A549 (cell line): ENCODE results near the gene POC1B. TPM values are rescaled to one million over a fixed set of nuclear protein-coding genes. Genes with fewer than 3 reads are reported as not detected.

ENCODE experiments used
- ATAC-seq, 2 experiments: fragments of 200-7000 bp in 1 of 2; fragments of >200 bp in 1 of 2; cut with Nextera tagmentation in 1 of 2; cut with Tn5 transposase in 1 of 2; 3 replicates each; pipeline versions ENCODE4 v1.8.0 to v1.9.1; 2018 to 2020; ENCODE audit warnings: mild to moderate bottlenecking in 1 of 2, moderate library complexity in 1 of 2
- CTCF ChIA-PET: fragments of 300-600 bp; sonication (Branson Sonifier 250); formaldehyde crosslinking; extraction: SDS; loops from one replicate; lab custom pipeline; 2021; ENCODE audit warnings: antibody characterized with exemption, inconsistent platforms; lab: Yijun Ruan, JAX
- POLR2A ChIA-PET: fragments of 350-600 bp; formaldehyde crosslinking; extraction: SDS; loops from one replicate; lab custom pipeline; 2021; ENCODE audit warnings: antibody characterized with exemption, inconsistent platforms; lab: Yijun Ruan, JAX
- DNase-seq, 2 experiments: peaks; one replicate each; pipeline versions ENCODE4 v3.0.0 to v3.0.0-alpha.2; 2011 to 2016; ENCODE audit warnings: low read depth in 1 of 2, low spot score in 1 of 2
- FAIRE-seq: peaks from 2 replicates; lab custom pipeline; 2011; peaks lifted over from hg19 to GRCh38; lab: Jason Lieb, UNC
- H3K27ac ChIP-seq, 2 experiments: fragments of >200 bp; sonication (Bioruptor Twin); formaldehyde crosslinking; 3 replicates each; pipeline ENCODE4 v1.5.1; 2016 to 2017
- H3K4me1 ChIP-seq: fragments of >200 bp; sonication (Bioruptor Twin); formaldehyde crosslinking; 3 replicates; pipeline ENCODE4 v1.6.1; 2016
- H3K4me2 ChIP-seq: fragments of >200 bp; sonication (Bioruptor Twin); formaldehyde crosslinking; 3 replicates; pipeline ENCODE4 v1.6.1; 2016
- H3K4me3 ChIP-seq: fragments of >200 bp; sonication (Bioruptor Twin); formaldehyde crosslinking; 3 replicates; pipeline ENCODE4 v1.5.1; 2016
- H3K9me3 ChIP-seq: fragments of >200 bp; sonication (Bioruptor Twin); formaldehyde crosslinking; 3 replicates; pipeline ENCODE4 v1.6.1; 2016
- BHLHE40 ChIP-seq: IDR thresholded peaks from 2 replicates; pipeline ENCODE4 v1.6.1; 2012; ENCODE audit warnings: low read depth, low read length, inconsistent platforms
- CBX8 ChIP-seq: fragments of 200-600 bp; sonication (generic); IDR thresholded peaks from 2 replicates; pipeline ENCODE4 v1.6.1; 2016
- EHMT2 ChIP-seq: fragments of 200-600 bp; sonication (generic); IDR thresholded peaks from 2 replicates; pipeline ENCODE4 v1.6.1; 2016; ENCODE audit warnings: antibody characterized with exemption, low read depth, mild to moderate bottlenecking, moderate library complexity
- EP300 ChIP-seq, 2 experiments: fragments of >200 bp; sonication (Bioruptor Twin); formaldehyde crosslinking; IDR thresholded peaks; 2 replicates in 1 of 2; 3 replicates in 1 of 2; pipeline ENCODE4 v1.6.1; 2016 to 2017
- FOSL2 ChIP-seq, 2 experiments: fragments of 450-650 bp in 1 of 2; fragments of >200 bp in 1 of 2; sonication (Bioruptor Twin) in 1 of 2; formaldehyde crosslinking; IDR thresholded peaks; 2 replicates each; pipeline versions ENCODE4 v1.5.0 to v1.6.1; 2016 to 2020; ENCODE audit warnings: mild to moderate bottlenecking in 1 of 2, moderate library complexity in 1 of 2
- GATA3 ChIP-seq: IDR thresholded peaks from 2 replicates; pipeline ENCODE4 v1.6.1; 2012; ENCODE audit warnings: borderline replicate concordance
- HOXB5 ChIP-seq: fragments of 250-450 bp; sonication (Bioruptor Pico); IDR thresholded peaks from 2 replicates; pipeline ENCODE4 v1.5.0; 2020; ENCODE audit warnings: mild to moderate bottlenecking, moderate library complexity
- KDM1A ChIP-seq: fragments of 200-600 bp; sonication (generic); IDR thresholded peaks from 2 replicates; pipeline ENCODE4 v1.6.1; 2016; ENCODE audit warnings: low read depth, mild to moderate bottlenecking
- KDM5A ChIP-seq: fragments of 200-600 bp; sonication (generic); IDR thresholded peaks from 2 replicates; pipeline ENCODE4 v1.6.1; 2016; ENCODE audit warnings: antibody characterized with exemption, mild to moderate bottlenecking
- MAFK ChIP-seq: fragments of 450-650 bp; IDR thresholded peaks from 2 replicates; pipeline ENCODE4 v1.6.1; 2014; ENCODE audit not compliant: partially characterized antibody
- POLR2A ChIP-seq: IDR thresholded peaks from 2 replicates; pipeline ENCODE4 v1.6.1; 2012; ENCODE audit warnings: mild to moderate bottlenecking, low read length
- RARB ChIP-seq: fragments of 250-450 bp; sonication (Bioruptor Pico); IDR thresholded peaks from 2 replicates; pipeline ENCODE4 v1.8.0; 2021; ENCODE audit warnings: mild to moderate bottlenecking, moderate library complexity
- RCOR1 ChIP-seq: fragments of 150-350 bp; IDR thresholded peaks from 2 replicates; pipeline ENCODE4 v1.6.1; 2014; ENCODE audit warnings: antibody characterized with exemption, low read length, low read depth
- RNF2 ChIP-seq: fragments of 200-600 bp; sonication (generic); IDR thresholded peaks from 2 replicates; pipeline ENCODE4 v1.6.1; 2016; ENCODE audit warnings: low read depth, mild to moderate bottlenecking, antibody characterized with exemption, moderate library complexity, borderline replicate concordance
- SMC3 ChIP-seq: fragments of >200 bp; sonication (Bioruptor Twin); formaldehyde crosslinking; IDR thresholded peaks from 3 replicates; pipeline ENCODE4 v1.6.1; 2018; ENCODE audit warnings: inconsistent platforms
- TFCP2L1 ChIP-seq: fragments of 250-450 bp; sonication (Bioruptor Pico); IDR thresholded peaks from 2 replicates; pipeline ENCODE4 v1.5.0; 2021; ENCODE audit warnings: mild to moderate bottlenecking
- TP53 ChIP-seq: fragments of 250-450 bp; sonication (Bioruptor Pico); IDR thresholded peaks from 2 replicates; pipeline ENCODE4 v1.5.0; 2021; ENCODE audit warnings: mild to moderate bottlenecking, moderate library complexity
- ZC3H11A ChIP-seq: fragments of 450-650 bp; IDR thresholded peaks from 2 replicates; pipeline ENCODE4 v1.6.1; 2014; ENCODE audit warnings: antibody characterized with exemption, mild to moderate bottlenecking
- WGBS: methylation state at CpG from one replicate; pipeline ENCODE4 v1.1.6; 2017; ENCODE audit errors: missing lambda C conversion rate; 5-methylcytosine and 5-hydroxymethylcytosine counted together
- polyA plus RNA-seq, 4 experiments: library from polyadenylated mRNA; depleted of rRNA in 3 of 4; stranded (reverse); fragments of >200 nt; fragmentation: RNase III in 1 of 4; extraction: RNeasy Plus Mini Kit Qiagen cat#74134 plus additional on column Dnase treatment in 1 of 4; gene quantifications; 2 replicates in 3 of 4; 3 replicates in 1 of 4; pipeline ENCODE4 v1.2.3, GENCODE V29; 2011 to 2017
- TF ChIP-seq, protein P1 (sequence below): IDR thresholded peaks from 2 replicates; pipeline ENCODE4 v1.6.1; 2012
- TF ChIP-seq, protein P2 (sequence below): fragments of 250-450 bp; sonication (Bioruptor Pico); IDR thresholded peaks from 2 replicates; pipeline ENCODE4 v1.5.0; 2020; ENCODE audit warnings: low read depth, mild to moderate bottlenecking, moderate library complexity
- TF ChIP-seq, protein P3 (sequence below): fragments of >200 bp; sonication (Bioruptor Twin); formaldehyde crosslinking; IDR thresholded peaks from 3 replicates; pipeline ENCODE4 v1.5.1; 2016
- TF ChIP-seq, protein P4 (sequence below): fragments of 200-600 bp; sonication (generic); IDR thresholded peaks from 2 replicates; pipeline ENCODE4 v1.6.1; 2016; ENCODE audit warnings: antibody characterized with exemption, mild to moderate bottlenecking, moderate library complexity
- TF ChIP-seq, protein P5 (sequence below): fragments of 150-350 bp; IDR thresholded peaks from 2 replicates; pipeline ENCODE4 v1.6.1; 2014; ENCODE audit warnings: low read depth, mild to moderate bottlenecking, low read length
- TF ChIP-seq, protein P6 (sequence below): fragments of 450-650 bp; IDR thresholded peaks from 2 replicates; pipeline ENCODE4 v1.6.1; 2014; ENCODE audit warnings: antibody characterized with exemption
- TF ChIP-seq, protein P7 (sequence below): fragments of 250-450 bp; sonication (Bioruptor Pico); IDR thresholded peaks from 2 replicates; pipeline ENCODE4 v1.5.0; 2021; ENCODE audit warnings: mild to moderate bottlenecking, moderate library complexity, borderline replicate concordance

Gene POC1B
- polyA plus RNA-seq, 2 of the 4 experiments (the other 2 are of a cell fraction): 10.8 to 38.6 TPM

DNA sequence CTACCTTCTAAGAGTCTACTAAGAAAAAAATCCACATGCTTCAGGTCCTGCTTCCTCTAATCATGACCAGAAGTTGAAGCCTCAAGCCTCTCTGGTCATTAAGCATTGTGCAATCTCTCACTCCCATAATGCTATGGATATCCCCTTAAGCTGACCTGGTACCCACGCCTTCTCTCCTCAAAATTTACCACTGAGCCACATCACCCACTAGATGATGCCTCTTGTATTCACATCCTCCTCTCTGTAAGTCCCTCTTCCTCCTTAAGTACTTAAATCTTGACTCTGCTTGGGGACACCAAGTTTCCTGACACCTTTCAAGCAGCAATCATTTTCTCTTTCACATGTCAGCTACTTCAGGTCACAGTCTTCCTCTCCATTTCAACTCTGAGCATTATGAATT, 11.1 kb downstream of the POC1B start:
- POLR2A ChIA-PET: no interaction called here
- ATAC-seq (no peak), DNase-seq (no peak), FAIRE-seq (no peak)
- Histone ChIP-seq H3K27ac (no peak overlapping the region), H3K4me2 (no peak overlapping the region), H3K4me1 (peaks cover 29% of the 10 kb centered on the region), H3K9me3 (no peaks in the 10 kb centered on the region), H3K4me3 (no peak overlapping the region)
- CTCF ChIA-PET: no interaction called here
- 100% methylated on average over 1 of the region's 1 CpG for WGBS
- no peak for TF ChIP-seq POLR2A
- TF ChIP-seq TP53 (CRISPR knock-in tag): no peak
- TF ChIP-seq MAFK: no peak
- no peak for TF ChIP-seq TFCP2L1 (CRISPR knock-in tag)
- TF ChIP-seq, protein P1, sequence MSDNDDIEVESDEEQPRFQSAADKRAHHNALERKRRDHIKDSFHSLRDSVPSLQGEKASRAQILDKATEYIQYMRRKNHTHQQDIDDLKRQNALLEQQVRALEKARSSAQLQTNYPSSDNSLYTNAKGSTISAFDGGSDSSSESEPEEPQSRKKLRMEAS: no peak
- no peak for TF ChIP-seq RCOR1
- no peak for TF ChIP-seq RNF2
- TF ChIP-seq, protein P2, sequence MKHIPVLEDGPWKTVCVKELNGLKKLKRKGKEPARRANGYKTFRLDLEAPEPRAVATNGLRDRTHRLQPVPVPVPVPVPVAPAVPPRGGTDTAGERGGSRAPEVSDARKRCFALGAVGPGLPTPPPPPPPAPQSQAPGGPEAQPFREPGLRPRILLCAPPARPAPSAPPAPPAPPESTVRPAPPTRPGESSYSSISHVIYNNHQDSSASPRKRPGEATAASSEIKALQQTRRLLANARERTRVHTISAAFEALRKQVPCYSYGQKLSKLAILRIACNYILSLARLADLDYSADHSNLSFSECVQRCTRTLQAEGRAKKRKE: no peak
- TF ChIP-seq RARB (CRISPR knock-in tag): no peak
- TF ChIP-seq, protein P3, sequence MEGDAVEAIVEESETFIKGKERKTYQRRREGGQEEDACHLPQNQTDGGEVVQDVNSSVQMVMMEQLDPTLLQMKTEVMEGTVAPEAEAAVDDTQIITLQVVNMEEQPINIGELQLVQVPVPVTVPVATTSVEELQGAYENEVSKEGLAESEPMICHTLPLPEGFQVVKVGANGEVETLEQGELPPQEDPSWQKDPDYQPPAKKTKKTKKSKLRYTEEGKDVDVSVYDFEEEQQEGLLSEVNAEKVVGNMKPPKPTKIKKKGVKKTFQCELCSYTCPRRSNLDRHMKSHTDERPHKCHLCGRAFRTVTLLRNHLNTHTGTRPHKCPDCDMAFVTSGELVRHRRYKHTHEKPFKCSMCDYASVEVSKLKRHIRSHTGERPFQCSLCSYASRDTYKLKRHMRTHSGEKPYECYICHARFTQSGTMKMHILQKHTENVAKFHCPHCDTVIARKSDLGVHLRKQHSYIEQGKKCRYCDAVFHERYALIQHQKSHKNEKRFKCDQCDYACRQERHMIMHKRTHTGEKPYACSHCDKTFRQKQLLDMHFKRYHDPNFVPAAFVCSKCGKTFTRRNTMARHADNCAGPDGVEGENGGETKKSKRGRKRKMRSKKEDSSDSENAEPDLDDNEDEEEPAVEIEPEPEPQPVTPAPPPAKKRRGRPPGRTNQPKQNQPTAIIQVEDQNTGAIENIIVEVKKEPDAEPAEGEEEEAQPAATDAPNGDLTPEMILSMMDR: no peak
- TF ChIP-seq FOSL2 (IDR thresholded peaks at IDR 0.05): no peak
- no peak for TF ChIP-seq FOSL2 (CRISPR knock-in tag; IDR thresholded peaks at IDR 0.05)

DNA sequence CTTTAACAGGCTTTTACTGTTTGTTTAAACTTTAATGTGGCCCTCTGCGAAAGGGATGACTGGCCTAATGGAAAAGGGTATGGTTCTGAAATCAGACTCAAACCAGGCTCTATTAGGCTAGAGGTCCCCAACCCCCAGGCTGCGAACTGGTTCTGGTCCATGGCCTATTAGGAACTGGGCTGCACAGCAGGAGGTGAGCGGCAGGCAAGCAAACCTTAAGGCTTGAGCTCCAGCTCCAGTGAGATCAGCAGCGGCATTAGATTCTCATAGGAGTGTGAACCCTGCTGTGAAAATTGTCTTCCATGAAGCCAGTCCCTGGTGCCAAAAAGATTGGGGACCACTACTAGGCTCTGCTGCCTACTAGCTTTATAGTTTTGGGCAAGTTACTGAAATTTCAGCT, 12.3 kb downstream of the POC1B start:
- H3K9me3 ChIP-seq: no peaks in the 10 kb centered on the region
- POLR2A ChIA-PET: no interaction called here
- peaks cover 25% of the 10 kb centered on the region for H3K4me1 ChIP-seq
- no peak for ATAC-seq
- WGBS: 86% methylated on average over 4 of the region's 4 CpGs
- CTCF ChIA-PET: interaction anchor here (0.9 to 1.8 kb wide), 3 partner anchors 11 to 494 kb away, joined by 3 to 6 read pairs (median 4); partner anchors contain the start of gene GALNT4
- no peak for FAIRE-seq
- H3K4me2 ChIP-seq: peak overlapping the region; percentile 21; the same call in 1 of the 3 replicates
- H3K27ac ChIP-seq: peak overlapping the region; percentile 20 to 25; a peak in 2 of 6 replicates
- no peak overlapping the region for H3K4me3 ChIP-seq
- no peak for TF ChIP-seq ZC3H11A
- no peak for TF ChIP-seq SMC3
- TF ChIP-seq BHLHE40: no peak
- no peak for TF ChIP-seq HOXB5 (CRISPR knock-in tag)
- TF ChIP-seq CBX8: no peak
- TF ChIP-seq, protein P4, sequence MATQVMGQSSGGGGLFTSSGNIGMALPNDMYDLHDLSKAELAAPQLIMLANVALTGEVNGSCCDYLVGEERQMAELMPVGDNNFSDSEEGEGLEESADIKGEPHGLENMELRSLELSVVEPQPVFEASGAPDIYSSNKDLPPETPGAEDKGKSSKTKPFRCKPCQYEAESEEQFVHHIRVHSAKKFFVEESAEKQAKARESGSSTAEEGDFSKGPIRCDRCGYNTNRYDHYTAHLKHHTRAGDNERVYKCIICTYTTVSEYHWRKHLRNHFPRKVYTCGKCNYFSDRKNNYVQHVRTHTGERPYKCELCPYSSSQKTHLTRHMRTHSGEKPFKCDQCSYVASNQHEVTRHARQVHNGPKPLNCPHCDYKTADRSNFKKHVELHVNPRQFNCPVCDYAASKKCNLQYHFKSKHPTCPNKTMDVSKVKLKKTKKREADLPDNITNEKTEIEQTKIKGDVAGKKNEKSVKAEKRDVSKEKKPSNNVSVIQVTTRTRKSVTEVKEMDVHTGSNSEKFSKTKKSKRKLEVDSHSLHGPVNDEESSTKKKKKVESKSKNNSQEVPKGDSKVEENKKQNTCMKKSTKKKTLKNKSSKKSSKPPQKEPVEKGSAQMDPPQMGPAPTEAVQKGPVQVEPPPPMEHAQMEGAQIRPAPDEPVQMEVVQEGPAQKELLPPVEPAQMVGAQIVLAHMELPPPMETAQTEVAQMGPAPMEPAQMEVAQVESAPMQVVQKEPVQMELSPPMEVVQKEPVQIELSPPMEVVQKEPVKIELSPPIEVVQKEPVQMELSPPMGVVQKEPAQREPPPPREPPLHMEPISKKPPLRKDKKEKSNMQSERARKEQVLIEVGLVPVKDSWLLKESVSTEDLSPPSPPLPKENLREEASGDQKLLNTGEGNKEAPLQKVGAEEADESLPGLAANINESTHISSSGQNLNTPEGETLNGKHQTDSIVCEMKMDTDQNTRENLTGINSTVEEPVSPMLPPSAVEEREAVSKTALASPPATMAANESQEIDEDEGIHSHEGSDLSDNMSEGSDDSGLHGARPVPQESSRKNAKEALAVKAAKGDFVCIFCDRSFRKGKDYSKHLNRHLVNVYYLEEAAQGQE: no peak
- no peak for TF ChIP-seq RARB (CRISPR knock-in tag)
- TF ChIP-seq GATA3: no peak
- no peak for TF ChIP-seq EHMT2
- TF ChIP-seq, protein P5, sequence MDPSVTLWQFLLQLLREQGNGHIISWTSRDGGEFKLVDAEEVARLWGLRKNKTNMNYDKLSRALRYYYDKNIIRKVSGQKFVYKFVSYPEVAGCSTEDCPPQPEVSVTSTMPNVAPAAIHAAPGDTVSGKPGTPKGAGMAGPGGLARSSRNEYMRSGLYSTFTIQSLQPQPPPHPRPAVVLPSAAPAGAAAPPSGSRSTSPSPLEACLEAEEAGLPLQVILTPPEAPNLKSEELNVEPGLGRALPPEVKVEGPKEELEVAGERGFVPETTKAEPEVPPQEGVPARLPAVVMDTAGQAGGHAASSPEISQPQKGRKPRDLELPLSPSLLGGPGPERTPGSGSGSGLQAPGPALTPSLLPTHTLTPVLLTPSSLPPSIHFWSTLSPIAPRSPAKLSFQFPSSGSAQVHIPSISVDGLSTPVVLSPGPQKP: no peak
- TF ChIP-seq POLR2A: no peak
- no peak for TF ChIP-seq KDM1A
- no peak for TF ChIP-seq KDM5A
- TF ChIP-seq, protein P6, sequence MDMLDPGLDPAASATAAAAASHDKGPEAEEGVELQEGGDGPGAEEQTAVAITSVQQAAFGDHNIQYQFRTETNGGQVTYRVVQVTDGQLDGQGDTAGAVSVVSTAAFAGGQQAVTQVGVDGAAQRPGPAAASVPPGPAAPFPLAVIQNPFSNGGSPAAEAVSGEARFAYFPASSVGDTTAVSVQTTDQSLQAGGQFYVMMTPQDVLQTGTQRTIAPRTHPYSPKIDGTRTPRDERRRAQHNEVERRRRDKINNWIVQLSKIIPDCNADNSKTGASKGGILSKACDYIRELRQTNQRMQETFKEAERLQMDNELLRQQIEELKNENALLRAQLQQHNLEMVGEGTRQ: no peak
- TF ChIP-seq, protein P7, sequence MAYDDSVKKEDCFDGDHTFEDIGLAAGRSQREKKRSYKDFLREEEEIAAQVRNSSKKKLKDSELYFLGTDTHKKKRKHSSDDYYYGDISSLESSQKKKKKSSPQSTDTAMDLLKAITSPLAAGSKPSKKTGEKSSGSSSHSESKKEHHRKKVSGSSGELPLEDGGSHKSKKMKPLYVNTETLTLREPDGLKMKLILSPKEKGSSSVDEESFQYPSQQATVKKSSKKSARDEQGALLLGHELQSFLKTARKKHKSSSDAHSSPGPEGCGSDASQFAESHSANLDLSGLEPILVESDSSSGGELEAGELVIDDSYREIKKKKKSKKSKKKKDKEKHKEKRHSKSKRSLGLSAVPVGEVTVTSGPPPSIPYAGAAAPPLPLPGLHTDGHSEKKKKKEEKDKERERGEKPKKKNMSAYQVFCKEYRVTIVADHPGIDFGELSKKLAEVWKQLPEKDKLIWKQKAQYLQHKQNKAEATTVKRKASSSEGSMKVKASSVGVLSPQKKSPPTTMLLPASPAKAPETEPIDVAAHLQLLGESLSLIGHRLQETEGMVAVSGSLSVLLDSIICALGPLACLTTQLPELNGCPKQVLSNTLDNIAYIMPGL (CRISPR knock-in tag): no peak
- TF ChIP-seq EP300 (IDR thresholded peaks at IDR 0.05): no peak
- no peak for DNase-seq
